ENCODE data around the gene PLIN4. TPM values are rescaled to one million over a fixed set of nuclear protein-coding genes. Genes with fewer than 3 reads are reported as not detected.
A peak's percentile ranks its signal among the peaks of the same experiment; 100 is the strongest.
"Not testable (repeated sequence)": the region's sequence is repeated elsewhere in the genome, so short reads cannot be mapped to it uniquely, and the experiment has no call there.

The PLIN4 gene
- total and polyA plus RNA-seq, 3 experiments from 2014 or later: 0.04 to 0.15 TPM; not detected in 1

DNA sequence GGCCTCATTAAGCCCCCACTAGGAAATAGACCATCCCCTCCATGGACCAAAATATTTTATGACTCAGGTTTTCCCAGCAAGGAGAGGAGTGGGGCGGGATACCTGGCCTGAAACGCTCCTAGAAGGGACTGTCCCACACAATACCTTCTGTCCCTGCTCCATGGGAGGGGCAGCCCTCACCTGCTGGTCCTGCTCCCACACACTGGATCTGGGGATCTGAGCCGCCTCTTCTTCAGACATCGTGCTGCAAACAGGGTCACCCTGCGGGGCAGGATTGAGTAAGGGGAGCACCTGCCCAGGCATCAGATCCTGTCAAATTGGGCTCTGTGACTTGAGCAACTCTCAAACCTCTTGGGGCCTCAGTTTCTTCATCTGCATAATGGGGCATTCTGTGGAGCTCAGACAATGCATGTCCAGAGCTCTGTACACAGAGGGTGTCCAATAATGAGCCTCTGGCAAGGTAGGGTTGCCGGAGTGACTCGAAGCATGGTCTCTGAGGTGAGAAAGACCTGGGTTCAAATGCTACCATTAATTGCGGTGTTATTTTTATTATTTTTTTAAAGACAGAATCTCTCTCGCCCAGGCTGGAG lies 15.6 kb upstream of the PLIN4 start:
- Histone ChIP-seq H3K27ac (ENCODE audit: low read depth, low read length) (no peak overlapping the region), H3K36me3 (ENCODE audit: insufficient read depth, low read length) (no peaks in the 10 kb centered on the region), H3K4me3 (ENCODE audit: low read length) (no peak overlapping the region), H3K9me3 (ENCODE audit: low read length) (no peaks in the 10 kb centered on the region), H3K4me1 (ENCODE audit: insufficient read depth, low read length) (peaks cover 4% of the 10 kb centered on the region), H3K27me3 (ENCODE audit: insufficient read depth, low read length, poor library complexity, severe bottlenecking) (no peaks in the 10 kb centered on the region)
- peaks cover 7 to 17% of the 10 kb centered on the region in 2 donors for H3K27me3 Mint-ChIP-seq
- no peak for DNase-seq
- POLR2A ChIA-PET: no interaction called here
- H3K9me3 Mint-ChIP-seq: no peaks in the 10 kb centered on the region
- H3K36me3 Mint-ChIP-seq: no peaks in the 10 kb centered on the region
- no peak overlapping the region for H3K27ac Mint-ChIP-seq
- H3K4me1 Mint-ChIP-seq: peaks cover 4 to 5% (median 4%) of the 10 kb centered on the region in 3 donors
- no peak overlapping the region for H3K4me3 Mint-ChIP-seq
- CTCF ChIA-PET: no interaction called here

GRCh38 chr19:4533334-4533733 lies 15.0 kb upstream of the PLIN4 start:
- Mint-ChIP-seq H3K27me3 (peaks cover 7 to 13% of the 10 kb centered on the region in 2 donors), H3K4me1 (peaks cover 4 to 5% (median 4%) of the 10 kb centered on the region in 3 donors), H3K27ac (no peak overlapping the region), H3K36me3 (no peaks in the 10 kb centered on the region), H3K4me3 (no peak overlapping the region), H3K9me3 (no peaks in the 10 kb centered on the region)
- Histone ChIP-seq H3K27me3 (ENCODE audit: insufficient read depth, low read length, poor library complexity, severe bottlenecking) (no peaks in the 10 kb centered on the region), H3K9me3 (ENCODE audit: low read length) (no peaks in the 10 kb centered on the region), H3K4me3 (ENCODE audit: low read length) (no peak overlapping the region), H3K27ac (ENCODE audit: low read depth, low read length) (no peak overlapping the region), H3K36me3 (ENCODE audit: insufficient read depth, low read length) (no peaks in the 10 kb centered on the region), H3K4me1 (ENCODE audit: insufficient read depth, low read length) (peaks cover 4% of the 10 kb centered on the region)
- DNase-seq: no peak
- ChIA-PET POLR2A (no interaction called here), CTCF (no interaction called here)

DNA sequence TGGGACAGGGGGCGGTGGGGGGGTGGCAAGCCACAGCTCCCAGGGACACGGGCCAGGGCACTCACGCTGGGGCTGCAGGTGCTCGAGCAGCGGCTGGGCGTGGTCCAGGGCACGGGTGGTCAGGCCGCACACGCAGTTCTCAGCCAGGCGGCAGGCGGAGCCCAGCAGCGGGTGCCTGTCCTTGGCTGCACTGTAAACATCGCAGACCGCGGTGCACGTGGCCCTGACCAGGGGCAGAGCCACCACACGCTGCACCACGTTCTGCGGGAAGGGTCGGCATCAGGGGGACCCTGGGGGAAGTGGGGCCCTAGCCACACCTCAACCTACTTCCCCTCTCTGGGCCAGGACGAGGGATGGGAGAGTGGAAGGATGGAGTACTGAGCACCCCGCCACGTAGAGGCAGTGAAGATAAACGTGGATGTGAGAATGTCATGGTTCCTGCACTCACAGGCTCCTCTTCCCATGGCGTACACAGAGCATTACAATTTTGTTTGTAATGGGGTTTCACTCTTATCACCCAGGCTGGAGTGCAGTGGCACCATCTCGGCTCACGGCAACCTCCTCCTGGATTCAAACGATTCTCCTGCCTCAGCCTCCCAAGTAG lies 13.4 kb upstream of the PLIN4 start:
- no peak overlapping the region for H3K27ac ChIP-seq (ENCODE audit: low read depth, low read length)
- no peaks in the 10 kb centered on the region for H3K36me3 ChIP-seq (ENCODE audit: insufficient read depth, low read length)
- H3K27me3 ChIP-seq (ENCODE audit: insufficient read depth, low read length, poor library complexity, severe bottlenecking): no peaks in the 10 kb centered on the region
- H3K9me3 ChIP-seq (ENCODE audit: low read length): no peaks in the 10 kb centered on the region
- Mint-ChIP-seq H3K9me3 (no peaks in the 10 kb centered on the region), H3K27me3 (peaks cover 5 to 7% of the 10 kb centered on the region in 2 donors), H3K36me3 (no peaks in the 10 kb centered on the region), H3K27ac (no peak overlapping the region), H3K4me3 (no peak overlapping the region), H3K4me1 (peaks cover 4 to 5% (median 4%) of the 10 kb centered on the region in 3 donors)
- ChIA-PET CTCF (no interaction called here), POLR2A (no interaction called here)
- peaks cover 4% of the 10 kb centered on the region for H3K4me1 ChIP-seq (ENCODE audit: insufficient read depth, low read length)
- no peak for DNase-seq
- no peak overlapping the region for H3K4me3 ChIP-seq (ENCODE audit: low read length)

DNA sequence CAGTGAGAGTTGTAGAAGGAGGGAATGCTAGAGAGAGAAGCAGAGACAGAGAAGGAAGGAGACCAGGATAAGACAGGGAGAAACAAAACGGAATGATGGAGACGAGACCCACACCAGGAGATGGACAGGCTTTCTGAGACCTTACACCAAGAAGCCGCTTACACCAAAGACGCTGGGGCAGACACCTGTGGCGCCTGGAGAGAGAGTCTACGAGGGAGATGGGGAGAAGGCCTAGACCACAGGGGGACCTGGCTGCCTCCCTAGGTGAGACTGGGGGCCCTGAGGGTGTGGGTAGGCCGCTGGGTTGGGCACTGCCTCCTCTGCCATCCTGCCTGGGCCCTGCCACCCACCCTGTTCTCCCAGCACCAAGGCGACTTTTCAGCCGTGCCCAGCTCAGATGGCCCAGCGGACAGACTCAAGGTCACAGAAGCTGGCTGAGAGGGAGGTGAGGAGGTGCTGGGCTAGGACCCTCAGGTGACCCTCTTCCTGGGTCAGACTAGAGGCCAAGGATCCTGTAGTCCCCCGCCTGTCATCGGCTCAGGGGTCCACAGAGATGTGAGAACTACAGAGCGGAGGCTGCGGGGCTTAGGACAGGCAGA lies 11.7 kb upstream of the PLIN4 start:
- no peaks in the 10 kb centered on the region for H3K36me3 ChIP-seq (ENCODE audit: insufficient read depth, low read length)
- no peaks in the 10 kb centered on the region for H3K9me3 Mint-ChIP-seq
- H3K27ac ChIP-seq (ENCODE audit: low read depth, low read length): no peak overlapping the region
- no peaks in the 10 kb centered on the region for H3K4me1 ChIP-seq (ENCODE audit: insufficient read depth, low read length)
- no peak for DNase-seq
- H3K9me3 ChIP-seq (ENCODE audit: low read length): no peaks in the 10 kb centered on the region
- H3K27ac Mint-ChIP-seq: no peak overlapping the region
- H3K36me3 Mint-ChIP-seq: no peaks in the 10 kb centered on the region
- peaks cover 0 to 2% (median 0%) of the 10 kb centered on the region in 3 donors for H3K4me1 Mint-ChIP-seq
- H3K27me3 Mint-ChIP-seq: peaks cover 0 to 4% of the 10 kb centered on the region in 2 donors
- H3K27me3 ChIP-seq (ENCODE audit: insufficient read depth, low read length, poor library complexity, severe bottlenecking): no peaks in the 10 kb centered on the region
- H3K4me3 ChIP-seq (ENCODE audit: low read length): no peak overlapping the region
- ChIA-PET CTCF (no interaction called here), POLR2A (no interaction called here)
- H3K4me3 Mint-ChIP-seq: no peak overlapping the region

DNA sequence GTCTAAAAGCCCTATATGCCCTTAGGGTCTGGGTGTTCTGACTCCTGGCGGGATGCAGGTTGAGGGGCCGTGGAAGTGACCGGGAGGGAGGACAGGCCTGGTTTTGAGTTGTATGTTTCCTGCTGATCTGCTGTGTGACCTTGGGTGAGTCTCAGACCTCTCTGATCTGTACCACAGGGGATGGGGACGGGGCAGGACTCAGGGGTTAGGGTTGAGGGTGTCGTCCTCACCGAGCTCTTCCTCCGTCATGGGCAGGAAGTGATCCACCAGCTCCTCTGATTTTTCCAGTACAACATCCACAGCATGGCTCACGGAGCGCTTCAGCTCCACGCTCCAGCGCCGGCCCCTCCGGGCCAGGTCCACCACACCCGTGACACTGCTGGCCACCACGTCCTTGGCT lies 10.6 kb upstream of the PLIN4 start:
- Histone ChIP-seq H3K36me3 (ENCODE audit: insufficient read depth, low read length) (no peaks in the 10 kb centered on the region), H3K4me3 (ENCODE audit: low read length) (no peak overlapping the region), H3K4me1 (ENCODE audit: insufficient read depth, low read length) (no peaks in the 10 kb centered on the region), H3K27me3 (ENCODE audit: insufficient read depth, low read length, poor library complexity, severe bottlenecking) (no peaks in the 10 kb centered on the region), H3K9me3 (ENCODE audit: low read length) (no peaks in the 10 kb centered on the region), H3K27ac (ENCODE audit: low read depth, low read length) (no peak overlapping the region)
- Mint-ChIP-seq H3K9me3 (no peaks in the 10 kb centered on the region), H3K36me3 (no peaks in the 10 kb centered on the region), H3K27me3 (peaks cover 0 to 4% of the 10 kb centered on the region in 2 donors), H3K4me3 (no peak overlapping the region), H3K27ac (no peak overlapping the region), H3K4me1 (no peaks in the 10 kb centered on the region)
- ChIA-PET CTCF (no interaction called here), POLR2A (no interaction called here)
- no peak for DNase-seq

DNA sequence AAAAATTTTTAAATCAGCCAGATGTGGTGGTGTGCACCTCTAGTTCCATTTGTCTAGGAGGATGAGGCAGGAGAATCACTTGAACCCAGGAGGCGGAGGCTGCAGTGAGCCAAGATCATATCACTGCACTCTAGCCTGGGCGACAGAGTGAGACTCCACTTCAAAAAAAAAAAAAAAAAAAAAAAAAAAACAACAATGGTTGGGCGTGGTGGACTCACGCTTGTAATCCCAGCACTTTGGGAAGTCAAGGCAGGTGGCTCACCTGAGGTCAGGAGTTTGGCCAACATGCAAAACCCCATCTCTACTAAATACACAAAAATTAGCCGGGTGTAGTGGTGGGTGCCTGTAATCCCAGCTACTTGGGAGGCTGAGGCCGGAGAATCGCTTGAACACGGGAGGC lies 9.1 kb upstream of the PLIN4 start:
- CTCF ChIA-PET: interaction anchor here (1.3 kb wide), 1 partner anchor 260 kb away, joined by 3 read pairs; no protein-coding TSS in a partner anchor
- H3K36me3 Mint-ChIP-seq; H3K36me3 ChIP-seq (ENCODE audit: insufficient read depth, low read length); H3K4me3 ChIP-seq (ENCODE audit: low read length); POLR2A ChIA-PET; H3K4me3 Mint-ChIP-seq; H3K27me3 ChIP-seq (ENCODE audit: insufficient read depth, low read length, poor library complexity, severe bottlenecking); H3K27ac ChIP-seq (ENCODE audit: low read depth, low read length); DNase-seq; H3K27me3 Mint-ChIP-seq; H3K4me1 Mint-ChIP-seq; H3K27ac Mint-ChIP-seq; H3K9me3 ChIP-seq (ENCODE audit: low read length); H3K4me1 ChIP-seq (ENCODE audit: insufficient read depth, low read length); H3K9me3 Mint-ChIP-seq: not testable (repeated sequence)

- no peaks in the 10 kb centered on the region for H3K9me3 Mint-ChIP-seq
- Histone ChIP-seq H3K36me3 (ENCODE audit: insufficient read depth, low read length) (no peaks in the 10 kb centered on the region), H3K4me1 (ENCODE audit: insufficient read depth, low read length) (no peaks in the 10 kb centered on the region), H3K4me3 (ENCODE audit: low read length) (no peak overlapping the region), H3K27me3 (ENCODE audit: insufficient read depth, low read length, poor library complexity, severe bottlenecking) (no peaks in the 10 kb centered on the region), H3K9me3 (ENCODE audit: low read length) (no peaks in the 10 kb centered on the region), H3K27ac (ENCODE audit: low read depth, low read length) (no peak overlapping the region)
- no peak overlapping the region for H3K4me3 Mint-ChIP-seq
- CTCF ChIA-PET: interaction anchor here (0.6 to 1.8 kb wide), 8 partner anchors 9 to 278 kb away, joined by 3 to 11 read pairs (median 4); partner anchors contain the start of genes PLIN5 and YJU2
- no peak for DNase-seq
- no peaks in the 10 kb centered on the region for H3K4me1 Mint-ChIP-seq
- H3K36me3 Mint-ChIP-seq: no peaks in the 10 kb centered on the region
- peaks cover 0 to 9% of the 10 kb centered on the region in 2 donors for H3K27me3 Mint-ChIP-seq
- peak overlapping the region in 1 of 8 donors; percentile 47 for H3K27ac Mint-ChIP-seq
- POLR2A ChIA-PET: no interaction called here
These were observed 7.3 kb upstream of the PLIN4 start for GRCh38 chr19:4525563-4526002.

GRCh38 chr19:4524808-4525562 lies 6.7 kb upstream of the PLIN4 start:
- peak overlapping the region in 1 of 7 donors; percentile 44 for H3K4me3 Mint-ChIP-seq
- no peaks in the 10 kb centered on the region for H3K36me3 Mint-ChIP-seq
- Histone ChIP-seq H3K4me3 (ENCODE audit: low read length) (no peak overlapping the region), H3K9me3 (ENCODE audit: low read length) (no peaks in the 10 kb centered on the region), H3K36me3 (ENCODE audit: insufficient read depth, low read length) (no peaks in the 10 kb centered on the region), H3K27ac (ENCODE audit: low read depth, low read length) (no peak overlapping the region), H3K4me1 (ENCODE audit: insufficient read depth, low read length) (no peaks in the 10 kb centered on the region), H3K27me3 (ENCODE audit: insufficient read depth, low read length, poor library complexity, severe bottlenecking) (no peaks in the 10 kb centered on the region)
- ChIA-PET CTCF (interaction anchor here (0.6 to 1.8 kb wide), 8 partner anchors 9 to 278 kb away, joined by 3 to 11 read pairs (median 4); partner anchors contain the start of genes PLIN5 and YJU2), POLR2A (no interaction called here)
- H3K27ac Mint-ChIP-seq: no peak overlapping the region
- DNase-seq: peak; percentile 32 to 72 (median 46)
- no peaks in the 10 kb centered on the region for H3K9me3 Mint-ChIP-seq
- peaks cover under 1 to 9% of the 10 kb centered on the region in 2 donors for H3K27me3 Mint-ChIP-seq
- no peaks in the 10 kb centered on the region for H3K4me1 Mint-ChIP-seq

Measured in CD8-positive, alpha-beta memory T cell (primary cell).